ENCODE measurements around the gene TAS1R2.

TAS1R2 gene

DNA sequence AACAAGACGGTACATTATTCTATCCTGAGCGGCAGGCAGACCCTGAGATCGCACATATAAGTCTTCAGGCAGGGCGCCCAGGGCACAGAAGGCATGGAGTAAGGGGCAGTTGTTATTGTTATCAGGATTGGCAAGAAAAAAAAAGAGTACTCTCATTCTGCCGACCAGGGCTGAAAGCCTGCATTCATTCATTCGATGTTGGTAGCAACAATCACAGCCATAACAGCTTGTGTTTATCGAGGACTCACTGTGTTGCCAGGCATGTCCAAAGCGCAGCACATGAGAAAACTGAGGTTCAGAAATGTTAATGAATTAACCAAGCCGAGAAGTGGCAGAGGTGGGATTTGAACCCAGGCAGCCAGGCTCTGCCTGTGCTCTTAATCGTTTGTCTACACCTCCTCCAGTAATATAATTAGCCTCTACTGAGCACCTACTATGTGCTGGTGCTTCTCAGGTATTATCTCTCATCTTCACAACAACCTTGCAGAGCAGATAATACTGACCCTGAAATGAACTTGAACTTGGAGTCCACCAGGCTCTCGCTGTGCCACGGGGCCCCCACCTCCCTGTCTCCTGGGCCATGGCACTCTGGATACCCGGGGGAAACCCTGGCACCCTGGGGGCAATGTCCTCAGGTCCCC is 56.2 kb downstream of the TAS1R2 start (continued):
- no peak for TF ChIP-seq ISL1 (CRISPR knock-in tag; IDR thresholded peaks at IDR 0.05)
- TF ChIP-seq, protein P1, sequence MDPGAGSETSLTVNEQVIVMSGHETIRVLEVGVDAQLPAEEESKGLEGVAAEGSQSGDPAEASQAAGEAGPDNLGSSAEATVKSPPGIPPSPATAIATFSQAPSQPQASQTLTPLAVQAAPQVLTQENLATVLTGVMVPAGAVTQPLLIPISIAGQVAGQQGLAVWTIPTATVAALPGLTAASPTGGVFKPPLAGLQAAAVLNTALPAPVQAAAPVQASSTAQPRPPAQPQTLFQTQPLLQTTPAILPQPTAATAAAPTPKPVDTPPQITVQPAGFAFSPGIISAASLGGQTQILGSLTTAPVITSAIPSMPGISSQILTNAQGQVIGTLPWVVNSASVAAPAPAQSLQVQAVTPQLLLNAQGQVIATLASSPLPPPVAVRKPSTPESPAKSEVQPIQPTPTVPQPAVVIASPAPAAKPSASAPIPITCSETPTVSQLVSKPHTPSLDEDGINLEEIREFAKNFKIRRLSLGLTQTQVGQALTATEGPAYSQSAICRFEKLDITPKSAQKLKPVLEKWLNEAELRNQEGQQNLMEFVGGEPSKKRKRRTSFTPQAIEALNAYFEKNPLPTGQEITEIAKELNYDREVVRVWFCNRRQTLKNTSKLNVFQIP (CRISPR knock-in tag; IDR thresholded peaks at IDR 0.05; ENCODE audit: borderline replicate concordance, low read depth): no peak

- ATAC-seq: no peak
- TF ChIP-seq ZNF70 (CRISPR knock-in tag; IDR thresholded peaks at IDR 0.05): no peak
- no peak for TF ChIP-seq ZNF8 (CRISPR knock-in tag; IDR thresholded peaks at IDR 0.05)
- no peak for TF ChIP-seq SNAI2 (CRISPR knock-in tag; IDR thresholded peaks at IDR 0.05)
- TF ChIP-seq, protein P2, sequence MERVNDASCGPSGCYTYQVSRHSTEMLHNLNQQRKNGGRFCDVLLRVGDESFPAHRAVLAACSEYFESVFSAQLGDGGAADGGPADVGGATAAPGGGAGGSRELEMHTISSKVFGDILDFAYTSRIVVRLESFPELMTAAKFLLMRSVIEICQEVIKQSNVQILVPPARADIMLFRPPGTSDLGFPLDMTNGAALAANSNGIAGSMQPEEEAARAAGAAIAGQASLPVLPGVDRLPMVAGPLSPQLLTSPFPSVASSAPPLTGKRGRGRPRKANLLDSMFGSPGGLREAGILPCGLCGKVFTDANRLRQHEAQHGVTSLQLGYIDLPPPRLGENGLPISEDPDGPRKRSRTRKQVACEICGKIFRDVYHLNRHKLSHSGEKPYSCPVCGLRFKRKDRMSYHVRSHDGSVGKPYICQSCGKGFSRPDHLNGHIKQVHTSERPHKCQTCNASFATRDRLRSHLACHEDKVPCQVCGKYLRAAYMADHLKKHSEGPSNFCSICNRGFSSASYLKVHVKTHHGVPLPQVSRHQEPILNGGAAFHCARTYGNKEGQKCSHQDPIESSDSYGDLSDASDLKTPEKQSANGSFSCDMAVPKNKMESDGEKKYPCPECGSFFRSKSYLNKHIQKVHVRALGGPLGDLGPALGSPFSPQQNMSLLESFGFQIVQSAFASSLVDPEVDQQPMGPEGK (CRISPR knock-in tag; IDR thresholded peaks at IDR 0.05; ENCODE audit: borderline replicate concordance): no peak
- TF ChIP-seq CREB5 (CRISPR knock-in tag; IDR thresholded peaks at IDR 0.05; ENCODE audit: low read depth): no peak
- no peak for TF ChIP-seq ZFP3 (CRISPR knock-in tag; IDR thresholded peaks at IDR 0.05)
- TF ChIP-seq, protein P1 (CRISPR knock-in tag; IDR thresholded peaks at IDR 0.05; ENCODE audit: borderline replicate concordance, low read depth): no peak
- no peak for TF ChIP-seq ZFP30 (CRISPR knock-in tag; IDR thresholded peaks at IDR 0.05)
- no peak for TF ChIP-seq CSDC2 (CRISPR knock-in tag; IDR thresholded peaks at IDR 0.05)
- no peak for TF ChIP-seq ESRRG (CRISPR knock-in tag; IDR thresholded peaks at IDR 0.05)
These were observed 57.2 kb downstream of the TAS1R2 start for GRCh38 chr1:18802231-18802630.

GRCh38 chr1:18800258-18800657 is 59.2 kb downstream of the TAS1R2 start:
- ATAC-seq: no peak
- TF ChIP-seq RARB (CRISPR knock-in tag; IDR thresholded peaks at IDR 0.05): no peak
- no peak for TF ChIP-seq OSR1 (CRISPR knock-in tag; IDR thresholded peaks at IDR 0.05)
- no peak for TF ChIP-seq ZNF8 (CRISPR knock-in tag; IDR thresholded peaks at IDR 0.05)
- no peak for TF ChIP-seq CSDC2 (CRISPR knock-in tag; IDR thresholded peaks at IDR 0.05)
- TF ChIP-seq TOX (CRISPR knock-in tag; IDR thresholded peaks at IDR 0.05; ENCODE audit: borderline replicate concordance): no peak

GRCh38 chr1:18799454-18799853 is 60.0 kb downstream of the TAS1R2 start:
- no peak for ATAC-seq
- TF ChIP-seq RARB (CRISPR knock-in tag; IDR thresholded peaks at IDR 0.05) (no peak), PPARA (CRISPR knock-in tag; IDR thresholded peaks at IDR 0.05; ENCODE audit: borderline replicate concordance) (no peak), CSRNP3 (CRISPR knock-in tag; IDR thresholded peaks at IDR 0.05) (no peak), ESRRG (CRISPR knock-in tag; IDR thresholded peaks at IDR 0.05) (no peak), TOX (CRISPR knock-in tag; IDR thresholded peaks at IDR 0.05; ENCODE audit: borderline replicate concordance) (no peak)
- TF ChIP-seq, protein P3, sequence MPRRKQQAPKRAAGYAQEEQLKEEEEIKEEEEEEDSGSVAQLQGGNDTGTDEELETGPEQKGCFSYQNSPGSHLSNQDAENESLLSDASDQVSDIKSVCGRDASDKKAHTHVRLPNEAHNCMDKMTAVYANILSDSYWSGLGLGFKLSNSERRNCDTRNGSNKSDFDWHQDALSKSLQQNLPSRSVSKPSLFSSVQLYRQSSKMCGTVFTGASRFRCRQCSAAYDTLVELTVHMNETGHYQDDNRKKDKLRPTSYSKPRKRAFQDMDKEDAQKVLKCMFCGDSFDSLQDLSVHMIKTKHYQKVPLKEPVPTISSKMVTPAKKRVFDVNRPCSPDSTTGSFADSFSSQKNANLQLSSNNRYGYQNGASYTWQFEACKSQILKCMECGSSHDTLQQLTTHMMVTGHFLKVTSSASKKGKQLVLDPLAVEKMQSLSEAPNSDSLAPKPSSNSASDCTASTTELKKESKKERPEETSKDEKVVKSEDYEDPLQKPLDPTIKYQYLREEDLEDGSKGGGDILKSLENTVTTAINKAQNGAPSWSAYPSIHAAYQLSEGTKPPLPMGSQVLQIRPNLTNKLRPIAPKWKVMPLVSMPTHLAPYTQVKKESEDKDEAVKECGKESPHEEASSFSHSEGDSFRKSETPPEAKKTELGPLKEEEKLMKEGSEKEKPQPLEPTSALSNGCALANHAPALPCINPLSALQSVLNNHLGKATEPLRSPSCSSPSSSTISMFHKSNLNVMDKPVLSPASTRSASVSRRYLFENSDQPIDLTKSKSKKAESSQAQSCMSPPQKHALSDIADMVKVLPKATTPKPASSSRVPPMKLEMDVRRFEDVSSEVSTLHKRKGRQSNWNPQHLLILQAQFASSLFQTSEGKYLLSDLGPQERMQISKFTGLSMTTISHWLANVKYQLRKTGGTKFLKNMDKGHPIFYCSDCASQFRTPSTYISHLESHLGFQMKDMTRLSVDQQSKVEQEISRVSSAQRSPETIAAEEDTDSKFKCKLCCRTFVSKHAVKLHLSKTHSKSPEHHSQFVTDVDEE (CRISPR knock-in tag; IDR thresholded peaks at IDR 0.05): no peak
